Kidney epithelial cell (primary cell): ENCODE data around the gene BEST3. TPM values are rescaled to one million over a fixed set of nuclear protein-coding genes. Genes with fewer than 3 reads are reported as not detected.

Source experiments
- DNase-seq: peaks from one replicate; pipeline ENCODE4 v3.0.0-alpha.2; 2010; ENCODE audit warnings: low read depth
- H3K27me3 ChIP-seq: 2 replicates; pipeline ENCODE4 v1.6.0; 2011; ENCODE audit warnings: low read length; ENCODE audit not compliant: control insufficient read depth, insufficient read depth
- H3K36me3 ChIP-seq: 2 replicates; pipeline ENCODE4 v1.5.1; 2011; ENCODE audit warnings: low read length; ENCODE audit not compliant: control insufficient read depth, insufficient read depth
- H3K4me3 ChIP-seq: 2 replicates; pipeline ENCODE4 v1.5.1; 2011; ENCODE audit warnings: low read depth, mild to moderate bottlenecking, control low read depth, low read length
- CTCF ChIP-seq: IDR thresholded peaks from 2 replicates; pipeline ENCODE4 v1.5.1; 2011; ENCODE audit warnings: mild to moderate bottlenecking, moderate library complexity, low read length, control low read depth, inconsistent platforms; ENCODE audit not compliant: insufficient read depth, poor library complexity, severe bottlenecking
- total RNA-seq: library from RNA; depleted of rRNA; stranded (reverse); fragments of >200 nt; gene quantifications from 2 replicates; pipeline ENCODE4 v1.2.3, GENCODE V29; 2015

BEST3 gene
- total RNA-seq, 1 donor from 2014 or later: 1.6 TPM

- Histone ChIP-seq H3K27me3 (no peaks in the 10 kb centered on the region), H3K36me3 (no peaks in the 10 kb centered on the region), H3K4me3 (no peak overlapping the region)
- DNase-seq: no peak
- no peak for TF ChIP-seq CTCF
These were observed 37.7 kb downstream of the BEST3 start for GRCh38 chr12:69661386-69661785.

- TF ChIP-seq CTCF: no peak
- DNase-seq: no peak
- H3K4me3 ChIP-seq: no peak overlapping the region
- H3K36me3 ChIP-seq: no peaks in the 10 kb centered on the region
- H3K27me3 ChIP-seq: no peaks in the 10 kb centered on the region
These were observed 38.8 kb downstream of the BEST3 start for GRCh38 chr12:69660164-69660863.

DNA sequence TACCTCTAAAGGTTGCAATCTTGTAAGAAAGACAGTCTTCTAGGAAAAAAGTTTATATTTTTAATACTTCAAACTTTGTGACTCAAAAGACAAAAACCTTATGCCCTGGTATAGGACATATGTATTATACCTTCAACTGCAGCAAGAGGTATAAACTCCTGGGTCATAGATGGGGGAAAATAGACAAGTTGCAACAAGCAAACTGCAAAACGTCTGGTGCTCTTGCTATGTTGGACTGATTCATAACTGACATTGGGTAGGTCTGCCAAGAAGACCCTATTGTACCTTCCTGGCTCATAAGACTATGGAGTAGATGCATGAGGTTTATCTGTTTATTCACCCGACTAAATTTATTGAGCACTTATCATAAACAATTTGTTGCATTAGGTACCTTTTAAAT lies 40.9 kb downstream of the BEST3 start:
- DNase-seq: no peak
- no peak overlapping the region for H3K4me3 ChIP-seq
- TF ChIP-seq CTCF: no peak

DNA sequence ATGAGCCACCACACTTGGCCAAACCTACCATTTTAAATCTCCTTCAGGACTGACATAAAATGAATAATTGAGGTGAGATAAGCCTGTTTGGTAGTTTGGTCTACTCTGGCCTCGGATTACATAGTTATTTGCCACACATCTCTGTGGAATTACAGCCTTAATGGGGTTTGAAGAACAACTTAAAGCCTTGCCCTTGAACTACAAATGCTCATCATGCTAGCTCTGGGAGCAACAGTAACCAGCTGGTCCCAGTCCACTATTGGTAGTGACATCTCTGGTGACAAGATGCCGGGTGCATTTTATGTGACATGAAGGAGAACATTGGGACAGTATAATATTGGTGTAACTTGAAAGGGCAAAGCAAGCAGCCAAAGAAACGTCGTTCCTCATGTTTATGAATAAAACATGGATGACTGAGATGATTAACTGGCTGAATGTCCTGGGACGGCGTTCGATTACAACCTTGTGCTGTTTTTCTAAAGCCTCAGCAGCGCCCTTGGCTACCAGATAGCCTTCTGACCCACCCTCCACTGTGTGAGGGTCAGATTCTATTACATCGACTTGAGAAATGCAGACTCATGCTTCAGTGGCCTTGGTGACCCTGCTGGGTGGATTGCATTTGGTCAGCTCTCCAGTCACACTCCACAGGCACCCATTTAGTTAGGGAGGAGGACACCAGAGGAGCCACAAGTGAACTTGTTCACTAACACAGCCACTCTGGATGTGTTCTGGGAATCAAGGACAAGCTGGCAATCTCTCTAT lies 41.5 kb downstream of the BEST3 start:
- Histone ChIP-seq H3K4me3 (no peak overlapping the region), H3K36me3 (no peaks in the 10 kb centered on the region), H3K27me3 (no peaks in the 10 kb centered on the region)
- DNase-seq: peak; percentile 7
- no peak for TF ChIP-seq CTCF

More for the DNA sequence above, 40.9 kb downstream of the BEST3 start:
- Histone ChIP-seq H3K27me3 (no peaks in the 10 kb centered on the region), H3K36me3 (no peaks in the 10 kb centered on the region)

GRCh38 chr12:69655616-69656340 lies 43.3 kb downstream of the BEST3 start:
- TF ChIP-seq CTCF: no peak
- no peaks in the 10 kb centered on the region for H3K27me3 ChIP-seq
- no peak overlapping the region for H3K4me3 ChIP-seq
- H3K36me3 ChIP-seq: no peaks in the 10 kb centered on the region
- peak; percentile 65 for DNase-seq
